CD4-positive, alpha-beta T cell (primary cell): Measurements from ENCODE around the gene NYNRIN. TPM values are rescaled to one million over a fixed set of nuclear protein-coding genes. Genes with fewer than 3 reads are reported as not detected.

ENCODE experiments used
- ATAC-seq: fragments of 200-7000 bp; cut with Tn5 transposase; one replicate; pipeline ENCODE4 v1.10.0; 2022; ENCODE audit warnings: mild to moderate bottlenecking; ENCODE audit not compliant: poor library complexity
- CTCF ChIA-PET: fragments of 350-600 bp; sonication (Branson Sonifier 250); formaldehyde crosslinking; loops from one replicate; lab custom pipeline; 2021; ENCODE audit warnings: antibody characterized with exemption, inconsistent platforms; lab: Charles Lee
- POLR2A ChIA-PET: fragments of 350-600 bp; sonication (Branson Sonifier 250); formaldehyde crosslinking; loops from one replicate; lab custom pipeline; 2021; ENCODE audit warnings: antibody characterized with exemption, inconsistent platforms; lab: Charles Lee
- DNase-seq, 14 experiments: peaks; one replicate each; pipeline ENCODE4 v3.0.0-alpha.2; 2013 to 2020; ENCODE audit warnings: mixed read lengths in 2 of 14
- H3K27ac ChIP-seq, 2 donors: one replicate each; pipeline versions ENCODE4 v1.5.1 to v1.7.0; 2013; ENCODE audit warnings: low read length in 2 of 2, low read depth in 1 of 2, mild to moderate bottlenecking in 1 of 2
- H3K27me3 ChIP-seq, 2 experiments: 1 replicate in 1 of 2; 2 replicates in 1 of 2; pipeline versions ENCODE4 v1.6.1 to v1.7.0; 2013; ENCODE audit warnings: low read length in 2 of 2, control low read depth in 1 of 2, mild to moderate bottlenecking in 1 of 2, moderate library complexity in 1 of 2; ENCODE audit not compliant: insufficient read depth in 2 of 2, control insufficient read depth in 1 of 2
- H3K36me3 ChIP-seq: one replicate; pipeline ENCODE4 v1.6.1; 2013; ENCODE audit warnings: low read length, control low read depth; ENCODE audit not compliant: insufficient read depth
- H3K4me1 ChIP-seq: one replicate; pipeline ENCODE4 v1.6.1; 2013; ENCODE audit warnings: low read length, control low read depth; ENCODE audit not compliant: insufficient read depth
- H3K4me3 ChIP-seq: one replicate; pipeline ENCODE4 v1.5.1; 2013; ENCODE audit warnings: mild to moderate bottlenecking, low read length, moderate library complexity
- H3K9me3 ChIP-seq, 2 experiments: 1 replicate in 1 of 2; 2 replicates in 1 of 2; pipeline versions ENCODE4 v1.6.1 to v1.7.0; 2013; ENCODE audit warnings: low read length in 2 of 2, mild to moderate bottlenecking in 2 of 2, control low read depth in 1 of 2, moderate library complexity in 1 of 2; ENCODE audit not compliant: control insufficient read depth in 1 of 2, insufficient read depth in 1 of 2
- H3K27ac Mint-ChIP-seq: one replicate; pipeline ENCODE4 v1.8.0; 2020; ENCODE audit warnings: mixed read lengths
- H3K27me3 Mint-ChIP-seq: one replicate; pipeline ENCODE4 v1.8.0; 2021; ENCODE audit warnings: mixed read lengths
- H3K36me3 Mint-ChIP-seq: one replicate; pipeline ENCODE4 v1.8.0; 2021; ENCODE audit warnings: low read depth, mixed read lengths
- H3K4me1 Mint-ChIP-seq: one replicate; pipeline ENCODE4 v1.8.0; 2021; ENCODE audit warnings: low read depth, mixed read lengths
- H3K4me3 Mint-ChIP-seq: one replicate; pipeline ENCODE4 v1.8.0; 2020; ENCODE audit warnings: mild to moderate bottlenecking, mixed read lengths
- H3K9me3 Mint-ChIP-seq: one replicate; pipeline ENCODE4 v1.8.0; 2020; ENCODE audit warnings: mixed read lengths
- intact Hi-C, 2 experiments: fragments of 100-400 bp; cut with DNase I in 1 of 2; cut with micrococcal nuclease in 1 of 2; formaldehyde crosslinking; loops; one replicate each; pipeline versions ENCODE4 v1.15.1 to v1.9.0; 2023 to 2025; cut with DNase I, micrococcal nuclease
- total RNA-seq, 174 experiments: library from RNA in 2 of 174; stranded (reverse) in 2 of 174; gene quantifications; one replicate each; pipeline ENCODE4 v1.2.3 and lab custom pipeline; 2021 to 2026
- TF ChIP-seq, protein P1 (sequence below): fragments of 200-600 bp; IDR thresholded peaks from one replicate; pipeline ENCODE4 v1.8.0; 2022; ENCODE audit warnings: antibody characterized with exemption, mild to moderate bottlenecking

NYNRIN gene
- total RNA-seq, 2 experiments from 2014 or later: 0.08 to 0.25 TPM

- TF ChIP-seq, protein P1, sequence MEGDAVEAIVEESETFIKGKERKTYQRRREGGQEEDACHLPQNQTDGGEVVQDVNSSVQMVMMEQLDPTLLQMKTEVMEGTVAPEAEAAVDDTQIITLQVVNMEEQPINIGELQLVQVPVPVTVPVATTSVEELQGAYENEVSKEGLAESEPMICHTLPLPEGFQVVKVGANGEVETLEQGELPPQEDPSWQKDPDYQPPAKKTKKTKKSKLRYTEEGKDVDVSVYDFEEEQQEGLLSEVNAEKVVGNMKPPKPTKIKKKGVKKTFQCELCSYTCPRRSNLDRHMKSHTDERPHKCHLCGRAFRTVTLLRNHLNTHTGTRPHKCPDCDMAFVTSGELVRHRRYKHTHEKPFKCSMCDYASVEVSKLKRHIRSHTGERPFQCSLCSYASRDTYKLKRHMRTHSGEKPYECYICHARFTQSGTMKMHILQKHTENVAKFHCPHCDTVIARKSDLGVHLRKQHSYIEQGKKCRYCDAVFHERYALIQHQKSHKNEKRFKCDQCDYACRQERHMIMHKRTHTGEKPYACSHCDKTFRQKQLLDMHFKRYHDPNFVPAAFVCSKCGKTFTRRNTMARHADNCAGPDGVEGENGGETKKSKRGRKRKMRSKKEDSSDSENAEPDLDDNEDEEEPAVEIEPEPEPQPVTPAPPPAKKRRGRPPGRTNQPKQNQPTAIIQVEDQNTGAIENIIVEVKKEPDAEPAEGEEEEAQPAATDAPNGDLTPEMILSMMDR: no peak
- CTCF ChIA-PET: interaction anchor here (1.3 kb wide), 1 partner anchor 64 kb away, joined by 4 read pairs; no protein-coding TSS in a partner anchor
Measured at GRCh38 chr14:24397639-24398292, 1.0 kb upstream of the NYNRIN start.

GRCh38 chr14:24398293-24398652 is 530 bp upstream of the NYNRIN start:
- TF ChIP-seq, protein P1: no peak
- intact Hi-C loops: no loop called here
- H3K36me3 Mint-ChIP-seq: no peaks in the 10 kb centered on the region
- peaks cover 0 to 10% of the 10 kb centered on the region in 2 experiments for H3K27me3 ChIP-seq
- H3K27ac ChIP-seq: no peak overlapping the region
- H3K4me1 Mint-ChIP-seq: peaks cover 8% of the 10 kb centered on the region
- H3K9me3 Mint-ChIP-seq: no peaks in the 10 kb centered on the region
- H3K27ac Mint-ChIP-seq: no peak overlapping the region
- H3K36me3 ChIP-seq: no peaks in the 10 kb centered on the region
- no peak overlapping the region for H3K4me3 ChIP-seq
- H3K9me3 ChIP-seq: no peaks in the 10 kb centered on the region
- no peak for ATAC-seq
- CTCF ChIA-PET: interaction anchor here (0.6 kb wide), 1 partner anchor 33 kb away, joined by 3 read pairs; no protein-coding TSS in a partner anchor
- no peaks in the 10 kb centered on the region for H3K27me3 Mint-ChIP-seq
- DNase-seq: no peak
- POLR2A ChIA-PET: interaction anchor here (0.7 to 1.5 kb wide), 4 partner anchors 11 to 39 kb away, joined by 3 to 9 read pairs (median 4); partner anchors contain the start of gene KHNYN
- no peak overlapping the region for H3K4me3 Mint-ChIP-seq
- H3K4me1 ChIP-seq: peaks cover 8% of the 10 kb centered on the region

More at GRCh38 chr14:24397639-24398292, 1.0 kb upstream of the NYNRIN start:
- Mint-ChIP-seq H3K36me3 (no peaks in the 10 kb centered on the region), H3K4me1 (peaks cover 8% of the 10 kb centered on the region), H3K4me3 (peak overlapping the region; percentile 54), H3K9me3 (no peaks in the 10 kb centered on the region), H3K27ac (no peak overlapping the region), H3K27me3 (no peaks in the 10 kb centered on the region)
- DNase-seq (no peak), ATAC-seq (no peak)
- no peaks in the 10 kb centered on the region for H3K9me3 ChIP-seq
- no peak overlapping the region for H3K27ac ChIP-seq
- H3K27me3 ChIP-seq: peaks cover 0 to 10% of the 10 kb centered on the region in 2 experiments
- H3K4me3 ChIP-seq: no peak overlapping the region
- intact Hi-C loops: no loop called here
- H3K36me3 ChIP-seq: no peaks in the 10 kb centered on the region
- peaks cover 8% of the 10 kb centered on the region for H3K4me1 ChIP-seq
- POLR2A ChIA-PET: interaction anchor here (1.4 kb wide), 1 partner anchor 32 kb away, joined by 4 read pairs; the partner anchor contains the start of genes CBLN3 and KHNYN

GRCh38 chr14:24399447-24399822 is 632 bp downstream of the NYNRIN start:
- peak overlapping the region; percentile 84 for H3K4me3 Mint-ChIP-seq
- H3K9me3 Mint-ChIP-seq: no peaks in the 10 kb centered on the region
- H3K27ac ChIP-seq: no peak overlapping the region
- TF ChIP-seq, protein P1: no peak
- H3K27me3 Mint-ChIP-seq: peaks cover 9% of the 10 kb centered on the region
- DNase-seq (no peak), ATAC-seq (no peak)
- peak overlapping the region; percentile 50 for H3K4me3 ChIP-seq
- POLR2A ChIA-PET: interaction anchor here (1.0 to 1.5 kb wide), 3 partner anchors 10 to 37 kb away, joined by 4 to 9 read pairs (median 4); partner anchors contain the start of gene KHNYN
- H3K27ac Mint-ChIP-seq: no peak overlapping the region
- peaks cover 8% of the 10 kb centered on the region for H3K4me1 ChIP-seq
- H3K4me1 Mint-ChIP-seq: peaks cover 8% of the 10 kb centered on the region
- no peaks in the 10 kb centered on the region for H3K9me3 ChIP-seq
- H3K36me3 Mint-ChIP-seq: no peaks in the 10 kb centered on the region
- H3K27me3 ChIP-seq: peaks cover 0 to 10% of the 10 kb centered on the region in 2 experiments
- intact Hi-C loops: no loop called here
- CTCF ChIA-PET: interaction anchor here (1.1 kb wide), 1 partner anchor 37 kb away, joined by 3 read pairs; no protein-coding TSS in a partner anchor
- H3K36me3 ChIP-seq: no peaks in the 10 kb centered on the region
